SK-N-SH (cell line): ENCODE results near the gene PARP16. TPM values are rescaled to one million over a fixed set of nuclear protein-coding genes. Genes with fewer than 3 reads are reported as not detected.

ENCODE experiments used
- CTCF ChIA-PET: fragments of 300-600, 350-600 bp; formaldehyde crosslinking; extraction: SDS; loops from one replicate; lab custom pipeline; 2021; lab: Yijun Ruan, JAX
- POLR2A ChIA-PET: fragments of 350-600 bp; sonication (Branson Sonifier 250); formaldehyde crosslinking; extraction: SDS; loops from one replicate; lab custom pipeline; 2020; ENCODE audit warnings: antibody characterized with exemption, inconsistent platforms; lab: Yijun Ruan, JAX
- DNase-seq: peaks from one replicate; pipeline ENCODE4 v3.0.0; 2012
- H2AFZ ChIP-seq: fragments of 200-600 bp; sonication (generic); 2 replicates; pipeline ENCODE4 v1.8.1; 2016; ENCODE audit warnings: antibody characterized with exemption, mild to moderate bottlenecking, low read depth
- H3F3A ChIP-seq: fragments of 200-600 bp; sonication (generic); replicated peaks from 2 replicates; pipeline ENCODE3; 2016; ENCODE audit warnings: antibody characterized with exemption, mild to moderate bottlenecking; ENCODE audit not compliant: insufficient read depth
- H3K27ac ChIP-seq, 2 experiments: fragments of 200-500 bp in 1 of 2; fragments of 200-600 bp in 1 of 2; sonication (Bioruptor generic) in 1 of 2; sonication (generic), shearing (Covaris generic) in 1 of 2; 2 replicates each; pipeline versions ENCODE4 v1.5.1 to v1.6.1; 2014 to 2016; ENCODE audit warnings: low read depth in 2 of 2, inconsistent platforms in 1 of 2, low read length in 1 of 2, mild to moderate bottlenecking in 1 of 2, mixed read lengths in 1 of 2
- H3K27me3 ChIP-seq: fragments of 200-600 bp; sonication (generic), shearing (Covaris generic); 2 replicates; pipeline ENCODE4 v1.6.1; 2016; ENCODE audit warnings: mixed run types; ENCODE audit not compliant: insufficient read depth
- H3K36me3 ChIP-seq, 2 experiments: fragments of 200-500 bp in 1 of 2; fragments of 200-600 bp in 1 of 2; sonication (Bioruptor generic) in 1 of 2; sonication (generic) in 1 of 2; replicated peaks in 1 of 2; 2 replicates each; pipeline versions ENCODE3 to v1.5.1; 2014 to 2016; ENCODE audit warnings: low read length in 1 of 2, mild to moderate bottlenecking in 1 of 2; ENCODE audit not compliant: insufficient read depth in 2 of 2, control insufficient read depth in 1 of 2
- H3K4me1 ChIP-seq, 2 experiments: fragments of 200-500 bp in 1 of 2; fragments of 200-600 bp in 1 of 2; sonication (Bioruptor generic) in 1 of 2; sonication (generic), shearing (Covaris generic) in 1 of 2; 2 replicates each; pipeline versions ENCODE4 v1.5.1 to v1.6.1; 2014 to 2016; ENCODE audit warnings: low read depth in 1 of 2, low read length in 1 of 2, mixed run types in 1 of 2; ENCODE audit not compliant: insufficient read depth in 2 of 2, control insufficient read depth in 1 of 2
- H3K4me2 ChIP-seq: fragments of 200-600 bp; sonication (generic), shearing (Covaris generic); 2 replicates; pipeline ENCODE4 v1.6.1; 2017; ENCODE audit warnings: mixed run types
- H3K4me3 ChIP-seq, 2 experiments: fragments of 200-500 bp in 1 of 2; fragments of 200-600 bp in 1 of 2; sonication (Bioruptor generic) in 1 of 2; sonication (generic), shearing (Covaris generic) in 1 of 2; 2 replicates each; pipeline versions ENCODE4 v1.5.1 to v1.8.1; 2014 to 2016; ENCODE audit warnings: low read depth in 2 of 2, inconsistent platforms in 1 of 2, low read length in 1 of 2, mild to moderate bottlenecking in 1 of 2, mixed read lengths in 1 of 2, moderate library complexity in 1 of 2
- H3K79me2 ChIP-seq: fragments of 200-600 bp; sonication (generic); 2 replicates; pipeline ENCODE4 v1.8.1; 2017; ENCODE audit warnings: mild to moderate bottlenecking; ENCODE audit not compliant: insufficient read depth
- H3K9ac ChIP-seq: fragments of 200-600 bp; sonication (generic); 2 replicates; pipeline ENCODE4 v1.6.1; 2017; ENCODE audit warnings: mixed run types
- H3K9me2 ChIP-seq: fragments of 200-600 bp; sonication (generic); 2 replicates; pipeline ENCODE4 v1.6.1; 2017; ENCODE audit warnings: mixed run types
- H3K9me3 ChIP-seq: fragments of 200-600 bp; sonication (generic); 2 replicates; pipeline ENCODE4 v1.6.1; 2017; ENCODE audit warnings: mixed run types, mild to moderate bottlenecking, moderate library complexity
- H4K20me1 ChIP-seq: fragments of 200-600 bp; sonication (generic); 2 replicates; pipeline ENCODE4 v1.6.1; 2017; ENCODE audit warnings: mild to moderate bottlenecking, mixed run types; ENCODE audit not compliant: insufficient read depth
- CTCF ChIP-seq: fragments of 200-600 bp; sonication (generic); IDR thresholded peaks from 2 replicates; pipeline ENCODE4 v1.6.1; 2017; ENCODE audit warnings: antibody characterized with exemption, mild to moderate bottlenecking, moderate library complexity
- ELF1 ChIP-seq: IDR thresholded peaks from 2 replicates; pipeline ENCODE4 v1.4.0; 2012
- FOXM1 ChIP-seq: IDR thresholded peaks from 2 replicates; pipeline ENCODE4 v1.4.0; 2012; ENCODE audit warnings: low read depth, mild to moderate bottlenecking
- IRF3 ChIP-seq: fragments of 150-350 bp; IDR thresholded peaks from 2 replicates; pipeline ENCODE4 v1.6.1; 2016; ENCODE audit warnings: mild to moderate bottlenecking, low read depth, low read length
- MEF2A ChIP-seq: IDR thresholded peaks from 2 replicates; pipeline ENCODE4 v1.4.0; 2012; ENCODE audit warnings: low read depth, borderline replicate concordance
- NFIC ChIP-seq: IDR thresholded peaks from 2 replicates; pipeline ENCODE4 v1.4.0; 2012; ENCODE audit warnings: borderline replicate concordance
- RAD21 ChIP-seq: IDR thresholded peaks from 2 replicates; pipeline ENCODE4 v1.6.1; 2012; ENCODE audit warnings: mild to moderate bottlenecking, low read length
- SIN3A ChIP-seq: IDR thresholded peaks from 2 replicates; pipeline ENCODE4 v1.6.1; 2012; ENCODE audit warnings: low read depth, mild to moderate bottlenecking, low read length, moderate library complexity, borderline replicate concordance
- TAF1 ChIP-seq: IDR thresholded peaks from 2 replicates; pipeline ENCODE4 v1.6.1; 2012; ENCODE audit warnings: low read depth, mild to moderate bottlenecking, low read length, moderate library complexity, borderline replicate concordance
- TEAD4 ChIP-seq: IDR thresholded peaks from 2 replicates; pipeline ENCODE4 v1.4.0; 2012; ENCODE audit warnings: mild to moderate bottlenecking, borderline replicate concordance; ENCODE audit not compliant: insufficient read depth
- YY1 ChIP-seq: IDR thresholded peaks from 2 replicates; pipeline ENCODE4 v1.4.0; 2012; ENCODE audit warnings: low read depth, mild to moderate bottlenecking
- ZBTB33 ChIP-seq: IDR thresholded peaks from 2 replicates; pipeline ENCODE4 v1.4.0; 2012; ENCODE audit warnings: low read depth, borderline replicate concordance
- WGBS: methylation state at CpG from one replicate; pipeline ENCODE4 v1.1.6; 2017; ENCODE audit warnings: low lambda C conversion rate; 5-methylcytosine and 5-hydroxymethylcytosine counted together
- polyA plus RNA-seq, 3 experiments: library from polyadenylated mRNA; depleted of rRNA; stranded (reverse); fragments of >200 nt; gene quantifications; 2 replicates each; pipeline ENCODE4 v1.2.3, GENCODE V29; 2012
- TF ChIP-seq, protein P1 (sequence below): IDR thresholded peaks from 2 replicates; pipeline ENCODE4 v1.6.1; 2012; ENCODE audit warnings: mild to moderate bottlenecking, low read depth, low read length, moderate library complexity
- TF ChIP-seq, protein P2 (sequence below): fragments of 150-350 bp; IDR thresholded peaks from 2 replicates; pipeline ENCODE4 v1.6.1; 2017; ENCODE audit warnings: antibody characterized with exemption, low read length, low read depth, borderline replicate concordance

PARP16 gene
- polyA plus RNA-seq, 1 of the 3 experiments (the other 2 are of a cell fraction), result 6.3 TPM

- Histone ChIP-seq H4K20me1 (no peaks in the 10 kb centered on the region), H3K27me3 (no peaks in the 10 kb centered on the region), H3K4me1 (peaks cover 9 to 38% of the 10 kb centered on the region in 2 experiments; a peak in 2 of 4 replicates), H3K9ac (no peak overlapping the region), H3K36me3 (no peaks in the 10 kb centered on the region), H3K79me2 (no peaks in the 10 kb centered on the region), H3K27ac (no peak overlapping the region), H3F3A (no peaks in the 10 kb centered on the region), H3K9me3 (no peaks in the 10 kb centered on the region), H3K4me3 (no peak overlapping the region), H3K9me2 (no peaks in the 10 kb centered on the region), H3K4me2 (no peak overlapping the region)
- POLR2A ChIA-PET, result no interaction called here
- CTCF ChIA-PET, result interaction anchor here (0.9 kb wide), 1 partner anchor 112 kb away, joined by 3 read pairs; no protein-coding TSS in a partner anchor
- DNase-seq, result no peak
- TF ChIP-seq ELF1 (no peak), NFIC (no peak), YY1 (no peak), MEF2A (no peak), FOXM1 (no peak), ZBTB33 (no peak), RAD21 (no peak), SIN3A (no peak), TAF1 (no peak), CTCF (no peak), TEAD4 (no peak), IRF3 (no peak)
- TF ChIP-seq, protein P1, sequence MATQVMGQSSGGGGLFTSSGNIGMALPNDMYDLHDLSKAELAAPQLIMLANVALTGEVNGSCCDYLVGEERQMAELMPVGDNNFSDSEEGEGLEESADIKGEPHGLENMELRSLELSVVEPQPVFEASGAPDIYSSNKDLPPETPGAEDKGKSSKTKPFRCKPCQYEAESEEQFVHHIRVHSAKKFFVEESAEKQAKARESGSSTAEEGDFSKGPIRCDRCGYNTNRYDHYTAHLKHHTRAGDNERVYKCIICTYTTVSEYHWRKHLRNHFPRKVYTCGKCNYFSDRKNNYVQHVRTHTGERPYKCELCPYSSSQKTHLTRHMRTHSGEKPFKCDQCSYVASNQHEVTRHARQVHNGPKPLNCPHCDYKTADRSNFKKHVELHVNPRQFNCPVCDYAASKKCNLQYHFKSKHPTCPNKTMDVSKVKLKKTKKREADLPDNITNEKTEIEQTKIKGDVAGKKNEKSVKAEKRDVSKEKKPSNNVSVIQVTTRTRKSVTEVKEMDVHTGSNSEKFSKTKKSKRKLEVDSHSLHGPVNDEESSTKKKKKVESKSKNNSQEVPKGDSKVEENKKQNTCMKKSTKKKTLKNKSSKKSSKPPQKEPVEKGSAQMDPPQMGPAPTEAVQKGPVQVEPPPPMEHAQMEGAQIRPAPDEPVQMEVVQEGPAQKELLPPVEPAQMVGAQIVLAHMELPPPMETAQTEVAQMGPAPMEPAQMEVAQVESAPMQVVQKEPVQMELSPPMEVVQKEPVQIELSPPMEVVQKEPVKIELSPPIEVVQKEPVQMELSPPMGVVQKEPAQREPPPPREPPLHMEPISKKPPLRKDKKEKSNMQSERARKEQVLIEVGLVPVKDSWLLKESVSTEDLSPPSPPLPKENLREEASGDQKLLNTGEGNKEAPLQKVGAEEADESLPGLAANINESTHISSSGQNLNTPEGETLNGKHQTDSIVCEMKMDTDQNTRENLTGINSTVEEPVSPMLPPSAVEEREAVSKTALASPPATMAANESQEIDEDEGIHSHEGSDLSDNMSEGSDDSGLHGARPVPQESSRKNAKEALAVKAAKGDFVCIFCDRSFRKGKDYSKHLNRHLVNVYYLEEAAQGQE, result no peak
- TF ChIP-seq, protein P2, sequence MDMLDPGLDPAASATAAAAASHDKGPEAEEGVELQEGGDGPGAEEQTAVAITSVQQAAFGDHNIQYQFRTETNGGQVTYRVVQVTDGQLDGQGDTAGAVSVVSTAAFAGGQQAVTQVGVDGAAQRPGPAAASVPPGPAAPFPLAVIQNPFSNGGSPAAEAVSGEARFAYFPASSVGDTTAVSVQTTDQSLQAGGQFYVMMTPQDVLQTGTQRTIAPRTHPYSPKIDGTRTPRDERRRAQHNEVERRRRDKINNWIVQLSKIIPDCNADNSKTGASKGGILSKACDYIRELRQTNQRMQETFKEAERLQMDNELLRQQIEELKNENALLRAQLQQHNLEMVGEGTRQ, result no peak
- TF ChIP-seq, all 33 proteins: peak for 0
- H2AFZ ChIP-seq, result no peak overlapping the region
- WGBS, result 75% methylated on average over 2 of the region's 2 CpGs
Observed at GRCh38 chr15:65213241-65213640, 73.4 kb downstream of the PARP16 start.
